ENCODE data around the gene UNC5CL.

Gene UNC5CL

DNA sequence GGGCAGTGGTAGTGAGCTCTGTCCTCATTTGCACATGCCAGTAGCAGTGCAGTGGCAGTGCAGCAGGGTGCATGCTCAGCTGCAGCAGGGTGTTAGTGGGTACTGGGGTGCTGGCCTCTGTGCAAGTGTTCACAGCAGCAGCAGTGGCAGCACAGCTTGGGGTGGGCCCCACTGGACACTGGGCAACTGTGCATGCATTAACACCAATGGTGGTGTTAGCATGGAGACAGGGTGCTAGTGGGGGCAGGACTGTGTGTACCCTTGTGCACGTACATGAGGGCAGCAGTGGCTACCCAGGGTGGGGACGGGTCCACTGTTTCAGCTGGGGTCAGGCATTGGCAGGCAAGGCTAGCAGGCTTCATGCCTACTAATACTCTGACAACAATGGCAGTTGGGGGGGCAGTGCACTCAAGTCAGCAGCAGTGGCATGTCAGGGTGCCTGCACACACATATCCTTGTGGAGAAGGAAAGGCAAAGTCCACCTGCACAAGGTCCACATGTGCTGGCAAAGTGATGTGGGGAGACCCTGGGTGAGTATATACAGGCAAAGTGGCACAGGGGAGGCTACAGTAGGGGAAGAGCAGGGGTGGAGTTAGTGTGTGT is 60.2 kb downstream of the UNC5CL start:
- TF ChIP-seq, protein P1, sequence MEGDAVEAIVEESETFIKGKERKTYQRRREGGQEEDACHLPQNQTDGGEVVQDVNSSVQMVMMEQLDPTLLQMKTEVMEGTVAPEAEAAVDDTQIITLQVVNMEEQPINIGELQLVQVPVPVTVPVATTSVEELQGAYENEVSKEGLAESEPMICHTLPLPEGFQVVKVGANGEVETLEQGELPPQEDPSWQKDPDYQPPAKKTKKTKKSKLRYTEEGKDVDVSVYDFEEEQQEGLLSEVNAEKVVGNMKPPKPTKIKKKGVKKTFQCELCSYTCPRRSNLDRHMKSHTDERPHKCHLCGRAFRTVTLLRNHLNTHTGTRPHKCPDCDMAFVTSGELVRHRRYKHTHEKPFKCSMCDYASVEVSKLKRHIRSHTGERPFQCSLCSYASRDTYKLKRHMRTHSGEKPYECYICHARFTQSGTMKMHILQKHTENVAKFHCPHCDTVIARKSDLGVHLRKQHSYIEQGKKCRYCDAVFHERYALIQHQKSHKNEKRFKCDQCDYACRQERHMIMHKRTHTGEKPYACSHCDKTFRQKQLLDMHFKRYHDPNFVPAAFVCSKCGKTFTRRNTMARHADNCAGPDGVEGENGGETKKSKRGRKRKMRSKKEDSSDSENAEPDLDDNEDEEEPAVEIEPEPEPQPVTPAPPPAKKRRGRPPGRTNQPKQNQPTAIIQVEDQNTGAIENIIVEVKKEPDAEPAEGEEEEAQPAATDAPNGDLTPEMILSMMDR (IDR thresholded peaks at IDR 0.05; ENCODE audit: extremely low read depth, missing control alignments), result no peak
- DNase-seq (ENCODE audit: low spot score), result no peak

DNA sequence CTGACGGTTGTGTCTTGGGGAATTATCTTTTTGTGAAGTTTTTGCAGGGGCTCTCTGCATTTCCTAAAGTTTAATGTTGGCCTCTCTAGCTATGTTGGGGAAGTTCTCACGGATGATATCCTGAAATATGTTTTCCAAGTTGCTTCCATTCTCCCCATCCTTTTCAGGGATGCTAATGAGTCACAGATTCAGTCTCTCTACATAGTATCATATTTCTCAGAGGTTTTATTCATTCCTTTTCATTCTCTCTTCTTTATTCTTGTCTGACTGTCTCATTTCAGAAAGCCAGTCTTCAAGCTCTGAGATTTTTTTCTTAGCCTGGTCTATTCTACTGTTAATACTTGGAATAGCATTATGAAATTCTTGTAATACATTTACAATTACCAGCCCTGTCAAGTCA is 61.3 kb downstream of the UNC5CL start:
- TF ChIP-seq, protein P1 (IDR thresholded peaks at IDR 0.05; ENCODE audit: extremely low read depth, missing control alignments), result no peak
- no peak for DNase-seq (ENCODE audit: low spot score)

DNA sequence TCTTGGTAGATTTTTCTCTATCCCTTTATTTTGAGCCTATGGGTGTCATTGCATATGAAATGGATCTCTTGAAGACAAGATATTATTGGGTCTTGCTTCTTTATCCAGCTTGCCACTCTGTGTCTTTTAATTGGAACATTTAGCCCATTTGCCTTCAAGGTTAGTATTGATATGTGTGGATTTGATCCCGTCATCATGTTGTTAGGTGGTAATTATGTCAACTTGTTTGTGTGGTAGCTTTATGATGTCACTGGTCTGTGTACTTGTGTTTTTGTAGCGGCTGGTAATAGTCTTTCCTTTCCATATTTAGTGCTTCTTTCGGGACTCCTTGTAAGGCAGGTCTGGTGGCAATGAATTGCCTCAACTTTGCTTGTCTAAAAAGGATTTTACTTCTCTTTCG is 61.9 kb downstream of the UNC5CL start:
- no peak for DNase-seq (ENCODE audit: low spot score)
- TF ChIP-seq, protein P1 (IDR thresholded peaks at IDR 0.05; ENCODE audit: extremely low read depth, missing control alignments), result no peak
